SU-DHL-6 (cell line): ENCODE measurements around the gene DLG2.

Experiments used
- EZH2phosphoT487 ChIP-seq: fragments of 200-600 bp; sonication (generic), shearing (Covaris generic); conservative IDR thresholded peaks from 2 replicates; pipeline ENCODE4 v1.6.1; 2018; ENCODE audit warnings: mild to moderate bottlenecking, antibody characterized with exemption, low read length, moderate library complexity, mixed read lengths
- TF ChIP-seq, protein P1 (sequence below): fragments of 200-600 bp; sonication (generic); IDR thresholded peaks from one replicate; pipeline ENCODE4 v1.5.1; 2017; ENCODE audit warnings: antibody characterized with exemption, mild to moderate bottlenecking, low read length, moderate library complexity; ENCODE audit not compliant: insufficient read depth, poor library complexity, severe bottlenecking

DNA sequence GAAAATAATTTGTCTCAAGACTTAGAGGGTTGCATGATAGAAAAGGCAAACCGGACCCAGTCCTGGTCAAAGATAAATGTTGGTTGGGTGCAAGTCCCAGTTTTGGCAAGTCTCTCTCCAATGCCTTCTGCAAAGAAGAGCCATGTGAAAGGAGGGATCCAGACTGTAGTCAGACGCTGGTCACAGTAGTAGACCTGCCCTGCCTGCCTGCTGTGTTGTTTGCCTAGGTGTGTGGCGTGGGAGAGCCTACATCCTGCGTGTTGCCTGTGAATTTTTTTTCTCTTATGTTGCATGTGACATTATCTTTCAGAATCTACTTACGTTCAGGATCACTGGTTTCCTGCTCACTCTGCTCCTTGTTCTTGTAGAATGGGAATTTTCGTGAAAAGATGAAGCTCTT is 2143.3 kb downstream of the DLG2 start:
- TF ChIP-seq, protein P1, sequence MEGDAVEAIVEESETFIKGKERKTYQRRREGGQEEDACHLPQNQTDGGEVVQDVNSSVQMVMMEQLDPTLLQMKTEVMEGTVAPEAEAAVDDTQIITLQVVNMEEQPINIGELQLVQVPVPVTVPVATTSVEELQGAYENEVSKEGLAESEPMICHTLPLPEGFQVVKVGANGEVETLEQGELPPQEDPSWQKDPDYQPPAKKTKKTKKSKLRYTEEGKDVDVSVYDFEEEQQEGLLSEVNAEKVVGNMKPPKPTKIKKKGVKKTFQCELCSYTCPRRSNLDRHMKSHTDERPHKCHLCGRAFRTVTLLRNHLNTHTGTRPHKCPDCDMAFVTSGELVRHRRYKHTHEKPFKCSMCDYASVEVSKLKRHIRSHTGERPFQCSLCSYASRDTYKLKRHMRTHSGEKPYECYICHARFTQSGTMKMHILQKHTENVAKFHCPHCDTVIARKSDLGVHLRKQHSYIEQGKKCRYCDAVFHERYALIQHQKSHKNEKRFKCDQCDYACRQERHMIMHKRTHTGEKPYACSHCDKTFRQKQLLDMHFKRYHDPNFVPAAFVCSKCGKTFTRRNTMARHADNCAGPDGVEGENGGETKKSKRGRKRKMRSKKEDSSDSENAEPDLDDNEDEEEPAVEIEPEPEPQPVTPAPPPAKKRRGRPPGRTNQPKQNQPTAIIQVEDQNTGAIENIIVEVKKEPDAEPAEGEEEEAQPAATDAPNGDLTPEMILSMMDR = no peak
- TF ChIP-seq EZH2phosphoT487 = no peak
